ENCODE measurements around the gene MAP4K3. TPM values are rescaled to one million over a fixed set of nuclear protein-coding genes. Genes with fewer than 3 reads are reported as not detected.

MAP4K3 gene
- total and polyA plus RNA-seq, 2 of the 8 experiments (the other 6 are each of a cell fraction or from before 2014, with no cell fraction given): 11.4 to 63.0 TPM

- no peak overlapping the region for H2BK120ac ChIP-seq (replicated peaks; ENCODE audit: low read depth, low read length)
- no peak overlapping the region for H3K23ac ChIP-seq (ENCODE audit: insufficient read length)
- ChIA-PET POLR2A (ENCODE audit: partially characterized antibody) (no interaction called here), CTCF (ENCODE audit: partially characterized antibody) (interaction anchor here (1.5 to 1.7 kb wide), 2 partner anchors 9 to 13 kb away, joined by 3 to 5 read pairs; no protein-coding TSS in a partner anchor)
- H3K36me3 ChIP-seq (ENCODE audit: control insufficient read depth in 2 of 4, insufficient read depth in 4 of 4, low read length in 3 of 4): peaks cover 0 to 16% (median 2%) of the 10 kb centered on the region in 4 experiments; a peak in 2 of 8 replicates
- no peak overlapping the region for H4K91ac ChIP-seq (replicated peaks; ENCODE audit: insufficient read length, low read length)
- H3K4ac ChIP-seq (replicated peaks; ENCODE audit: insufficient read length, low read depth, low read length): no peak overlapping the region
- H2BK15ac ChIP-seq (ENCODE audit: low read length): no peak overlapping the region
- no peak overlapping the region for H3K4me2 ChIP-seq (ENCODE audit: insufficient read depth in 1 of 2, low read depth in 2 of 2, low read length in 2 of 2)
- H3K14ac ChIP-seq (ENCODE audit: insufficient read length): no peak overlapping the region
- no peak overlapping the region for H3K4me3 ChIP-seq (ENCODE audit: extremely low read depth in 1 of 4, insufficient read depth in 2 of 4, low read depth in 3 of 4, low read length in 4 of 4)
- no peak overlapping the region for H2AK5ac ChIP-seq (ENCODE audit: low read depth, low read length)
- no peaks in the 10 kb centered on the region for H3K79me1 ChIP-seq (ENCODE audit: low read depth, low read length)
- H3K18ac ChIP-seq (ENCODE audit: extremely low read depth, low read length): no peak overlapping the region
- no peak for DNase-seq (ENCODE audit: low read depth in 1 of 2, low spot score in 2 of 2)
- H3K27ac ChIP-seq (ENCODE audit: low read depth, low read length): no peak overlapping the region
- H4K20me1 ChIP-seq (replicated peaks in 1 of 2; ENCODE audit: control insufficient read depth in 1 of 2, insufficient read depth in 2 of 2, low read length in 2 of 2): no peaks in the 10 kb centered on the region
- no peaks in the 10 kb centered on the region for H3K79me2 ChIP-seq (ENCODE audit: control insufficient read depth in 1 of 2, insufficient read depth in 2 of 2, low read length in 2 of 2)
- no peak overlapping the region for H2BK12ac ChIP-seq (ENCODE audit: low read depth, low read length)
- H2AFZ ChIP-seq (ENCODE audit: low read length): no peak overlapping the region
- FAIRE-seq: no peak
- H2BK20ac ChIP-seq (ENCODE audit: low read length): no peak overlapping the region
- no peak overlapping the region for H3K9ac ChIP-seq (replicated peaks in 1 of 4; ENCODE audit: extremely low read depth in 1 of 4, low read depth in 3 of 4, low read length in 3 of 4)
- no peaks in the 10 kb centered on the region for H3K9me3 ChIP-seq (ENCODE audit: insufficient read depth in 2 of 2, low read depth in 1 of 2, low read length in 1 of 2)
- no peak overlapping the region for H4K5ac ChIP-seq (ENCODE audit: insufficient read length, low read depth, low read length)
- no peak overlapping the region for H2BK5ac ChIP-seq (ENCODE audit: low read depth, low read length)
- H3K4me1 ChIP-seq (replicated peaks in 1 of 4; ENCODE audit: control insufficient read depth in 3 of 4, insufficient read depth in 4 of 4, low read length in 3 of 4): no peaks in the 10 kb centered on the region
- WGBS, 2 experiments (ENCODE audit: extremely low coverage in 1 of 2, insufficient coverage in 1 of 2, insufficient read length in 1 of 2, insufficient replicate concordance in 2 of 2, low coverage in 1 of 2, low lambda C conversion rate in 2 of 2, missing lambda C conversion rate in 1 of 2): 95% methylated on average over 3 of the region's 3 CpGs; no CpG with 5 or more reads in 1 of the 2 experiments
- no peaks in the 10 kb centered on the region for H3K27me3 ChIP-seq (replicated peaks in 1 of 4; ENCODE audit: control insufficient read depth in 3 of 4, extremely low read depth in 1 of 4, insufficient read depth in 3 of 4, low read length in 3 of 4)
- no peak overlapping the region for H4K8ac ChIP-seq (ENCODE audit: extremely low read depth, insufficient read depth, low read length)
- no peak overlapping the region for H3K56ac ChIP-seq (replicated peaks; ENCODE audit: insufficient read length, low read depth, low read length)
- H3K23me2 ChIP-seq (ENCODE audit: low read depth, low read length): no peaks in the 10 kb centered on the region
- no peak for TF ChIP-seq EP300 (IDR thresholded peaks at IDR 0.05; ENCODE audit: borderline replicate concordance in 1 of 2, low read depth in 2 of 2, low read length in 2 of 2)
- no peak for TF ChIP-seq GTF2F1 (IDR thresholded peaks at IDR 0.05; ENCODE audit: borderline replicate concordance, low read depth, low read length)
- no peak for TF ChIP-seq CHD1 (IDR thresholded peaks at IDR 0.05; ENCODE audit: low read depth, low read length)
- TF ChIP-seq SUZ12 (IDR thresholded peaks at IDR 0.05; ENCODE audit: low read length): no peak
- no peak for TF ChIP-seq BCL11A (IDR thresholded peaks at IDR 0.05; ENCODE audit: low read depth in 2 of 2, low read length in 2 of 2)
- no peak for TF ChIP-seq SAP30 (IDR thresholded peaks at IDR 0.05; ENCODE audit: insufficient read depth, insufficient replicate concordance, low read length)
- no peak for TF ChIP-seq RAD21 (IDR thresholded peaks at IDR 0.05 in 1 of 2, conservative IDR thresholded peaks at IDR 0.05 in 1 of 2; ENCODE audit: low read depth in 2 of 2, low read length in 2 of 2)
- no peak for TF ChIP-seq KDM5A (IDR thresholded peaks at IDR 0.05; ENCODE audit: low read length)
- no peak for TF ChIP-seq CTBP2 (IDR thresholded peaks at IDR 0.05; ENCODE audit: borderline replicate concordance, insufficient read depth, insufficient read length, low read length)
- no peak for TF ChIP-seq ATF2 (IDR thresholded peaks at IDR 0.05; ENCODE audit: low read length)
These were observed 167.1 kb downstream of the MAP4K3 start for GRCh38 chr2:39269941-39270340.
